Muscle of leg (tissue), 11 donors: ENCODE data around the gene OSBPL10. TPM values are rescaled to one million over a fixed set of nuclear protein-coding genes. Genes with fewer than 3 reads are reported as not detected.

Experiments used
- DNase-seq: peaks from one replicate; pipeline ENCODE4 v3.0.0; 2013
- H3K27ac ChIP-seq: one replicate; pipeline ENCODE4 v1.5.1; 2013; ENCODE audit warnings: mild to moderate bottlenecking, low read length, control low read depth
- H3K27me3 ChIP-seq: one replicate; pipeline ENCODE4 v1.6.1; 2013; ENCODE audit warnings: low read length; ENCODE audit not compliant: control insufficient read depth, insufficient read depth
- H3K36me3 ChIP-seq: one replicate; pipeline ENCODE4 v1.6.1; 2013; ENCODE audit warnings: low read length; ENCODE audit not compliant: control insufficient read depth, insufficient read depth
- H3K4me1 ChIP-seq: one replicate; pipeline ENCODE4 v1.6.1; 2013; ENCODE audit warnings: low read length; ENCODE audit not compliant: control insufficient read depth, insufficient read depth
- H3K4me3 ChIP-seq: one replicate; pipeline ENCODE4 v1.5.1; 2013; ENCODE audit warnings: low read length, control low read depth
- H3K9me3 ChIP-seq: replicated peaks from 2 replicates; pipeline ENCODE4 v1.6.1; 2013; ENCODE audit warnings: low read depth, low read length; ENCODE audit not compliant: control insufficient read depth
- WGBS: methylation state at CpG from one replicate; pipeline ENCODE4 v1.1.5; 2013; ENCODE audit warnings: missing lambda C conversion rate; ENCODE audit not compliant: insufficient coverage; 5-methylcytosine and 5-hydroxymethylcytosine counted together
- polyA plus RNA-seq, 8 donors: library from polyadenylated mRNA; unstranded; fragments of 120-200 nt; gene quantifications; one replicate each; pipeline versions ENCODE4 v1.2.1 to v1.2.3, GENCODE V29; 2013; ENCODE audit warnings: inconsistent platforms in 1 of 8, low replicate concordance in 1 of 8; ENCODE audit not compliant: insufficient read length in 8 of 8, insufficient read depth in 1 of 8
- total RNA-seq: library from RNA; stranded (reverse); fragments of 120-200 nt; gene quantifications from one replicate; pipeline ENCODE4 v1.2.4, GENCODE V29; 2013

Gene OSBPL10
- total and polyA plus RNA-seq, 9 donors = 7.6 to 19.3 (median 13.7) TPM

DNA sequence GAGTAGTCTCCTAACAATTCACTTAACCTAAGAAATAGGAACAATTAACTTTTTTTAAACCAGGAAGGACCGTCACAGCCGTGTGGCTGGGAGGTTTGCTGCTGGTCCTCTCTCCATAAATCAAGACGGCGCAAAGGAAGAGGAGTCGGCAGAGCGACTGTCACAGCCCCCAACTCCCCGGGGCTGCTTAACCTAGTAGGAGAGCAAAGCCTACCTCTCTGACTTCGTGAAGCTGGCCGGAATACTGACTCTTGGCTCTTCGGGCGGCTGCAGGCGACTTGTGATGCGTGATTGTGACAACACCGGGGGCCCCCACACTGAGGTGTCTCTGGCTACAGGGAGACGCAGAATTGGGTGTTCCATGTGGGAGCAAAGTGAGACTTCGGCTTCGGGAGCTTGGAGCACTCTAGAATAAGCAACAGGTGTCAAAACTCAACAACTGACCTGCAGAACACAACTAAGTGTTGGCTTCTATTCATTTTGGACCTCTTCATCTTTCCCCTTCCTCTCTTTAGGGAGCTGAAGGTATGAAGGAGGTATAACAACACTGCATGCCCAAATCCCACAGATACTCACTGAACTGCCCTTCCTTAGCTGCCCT, 151.1 kb downstream of the OSBPL10 start:
- WGBS = 69% methylated on average over 13 of the region's 17 CpGs

DNA sequence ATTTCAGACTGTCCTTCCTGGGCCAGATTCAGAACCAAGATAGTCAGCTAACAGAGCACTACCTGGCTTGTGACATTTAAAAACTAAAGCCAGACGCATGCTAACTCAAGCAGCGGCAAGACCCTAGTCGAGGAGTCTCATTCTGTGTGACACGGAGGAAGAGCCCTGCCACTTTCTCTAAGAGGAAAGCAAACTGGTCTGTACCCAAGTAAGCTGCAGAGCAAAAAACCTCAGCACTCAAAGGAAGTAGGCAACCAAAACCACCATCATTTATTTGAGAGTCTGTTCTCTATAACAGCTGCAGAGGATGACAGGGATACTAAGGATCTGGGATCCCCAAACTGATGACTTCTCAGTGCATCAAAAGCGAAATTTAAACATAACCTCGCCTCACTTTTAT, 152.1 kb downstream of the OSBPL10 start:
- no peak overlapping the region for H3K27ac ChIP-seq
- 84% methylated on average over 4 of the region's 6 CpGs for WGBS
- no peak overlapping the region for H3K4me3 ChIP-seq
- H3K36me3 ChIP-seq = peaks cover under 1% of the 10 kb centered on the region
- H3K4me1 ChIP-seq = no peaks in the 10 kb centered on the region
- no peaks in the 10 kb centered on the region for H3K27me3 ChIP-seq
- H3K9me3 ChIP-seq = no peaks in the 10 kb centered on the region
- DNase-seq = no peak

More for the DNA sequence above, 151.1 kb downstream of the OSBPL10 start:
- Histone ChIP-seq H3K27ac (no peak overlapping the region), H3K4me3 (no peak overlapping the region), H3K9me3 (no peaks in the 10 kb centered on the region), H3K36me3 (no peaks in the 10 kb centered on the region), H3K27me3 (no peaks in the 10 kb centered on the region), H3K4me1 (no peaks in the 10 kb centered on the region)
- DNase-seq = no peak

GRCh38 chr3:31828007-31828406, 153.1 kb downstream of the OSBPL10 start:
- DNase-seq = no peak
- Histone ChIP-seq H3K36me3 (peaks cover 2% of the 10 kb centered on the region), H3K9me3 (no peaks in the 10 kb centered on the region), H3K4me3 (no peak overlapping the region), H3K27ac (no peak overlapping the region), H3K27me3 (no peaks in the 10 kb centered on the region), H3K4me1 (no peaks in the 10 kb centered on the region)
- no CpG with 5 or more reads among the region's 1 CpG for WGBS

DNA sequence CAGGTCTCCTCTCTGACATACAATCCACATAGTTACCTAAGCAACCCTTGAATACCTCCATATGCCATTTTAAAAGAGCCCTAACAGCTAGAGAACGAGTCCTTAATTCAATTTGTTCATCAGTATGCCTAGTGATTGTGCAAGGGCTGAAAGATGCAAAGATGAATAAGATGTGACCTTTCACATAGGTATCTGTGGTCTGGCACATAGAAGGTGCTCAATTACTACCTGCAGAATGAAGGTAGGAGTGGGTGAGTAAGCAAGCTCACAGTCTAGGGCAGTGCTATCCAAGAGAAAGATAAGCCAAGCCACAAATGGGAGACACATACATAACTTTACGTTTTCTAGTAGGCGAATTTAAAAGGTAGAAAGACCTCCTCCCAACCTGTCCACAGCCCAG, 157.9 kb downstream of the OSBPL10 start:
- Histone ChIP-seq H3K9me3 (no peaks in the 10 kb centered on the region), H3K27ac (no peak overlapping the region), H3K4me1 (no peaks in the 10 kb centered on the region), H3K4me3 (no peak overlapping the region), H3K36me3 (peaks cover 2% of the 10 kb centered on the region), H3K27me3 (no peaks in the 10 kb centered on the region)
- no CpG with 5 or more reads among the region's 3 CpGs for WGBS
- no peak for DNase-seq

DNA sequence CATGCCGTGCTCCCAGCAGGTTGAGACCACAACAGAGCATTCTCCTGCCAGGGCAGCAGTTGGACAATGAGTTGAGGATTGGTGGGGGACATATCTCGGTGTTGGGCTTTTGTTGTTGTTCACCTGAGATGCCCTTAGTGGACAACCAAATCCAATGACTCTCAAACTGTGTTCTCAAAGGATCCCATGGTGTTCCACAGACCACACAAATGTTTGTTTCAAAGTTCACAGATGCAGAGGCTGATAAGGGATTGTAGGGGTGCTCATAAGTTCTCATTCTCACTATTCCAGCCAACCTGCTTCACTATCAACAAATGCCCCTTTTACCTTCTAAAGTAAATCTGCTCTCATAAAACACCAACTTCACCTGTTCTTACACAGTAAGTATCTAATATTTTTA, 159.9 kb downstream of the OSBPL10 start:
- no peak for DNase-seq
- no peak overlapping the region for H3K27ac ChIP-seq
- no peaks in the 10 kb centered on the region for H3K4me1 ChIP-seq
- H3K27me3 ChIP-seq = no peaks in the 10 kb centered on the region
- no peak overlapping the region for H3K4me3 ChIP-seq
- peaks cover 2% of the 10 kb centered on the region for H3K36me3 ChIP-seq
- no peaks in the 10 kb centered on the region for H3K9me3 ChIP-seq
- WGBS = no CpG with 5 or more reads among the region's 2 CpGs

DNA sequence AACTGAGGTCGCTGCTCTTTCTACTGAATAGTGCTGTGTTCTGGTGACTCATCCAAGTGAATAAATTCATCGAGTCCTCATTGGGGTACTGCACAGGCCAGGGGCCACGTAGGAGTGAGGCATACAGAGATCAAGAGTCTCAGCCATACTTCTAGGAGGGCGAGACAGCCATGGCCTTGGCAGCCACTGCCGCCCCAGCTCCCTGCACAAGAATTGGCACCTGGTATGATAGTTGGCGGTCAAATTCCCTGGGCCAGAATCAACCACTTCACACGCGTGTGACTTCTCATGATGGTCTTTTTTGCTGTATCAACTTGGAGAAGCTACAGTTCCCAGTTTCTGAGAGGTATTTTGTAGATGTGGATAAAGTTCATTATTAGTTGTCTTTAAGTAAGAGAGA, 161.6 kb downstream of the OSBPL10 start:
- H3K36me3 ChIP-seq = peaks cover 2% of the 10 kb centered on the region
- DNase-seq = no peak
- 91% methylated on average over 6 of the region's 8 CpGs for WGBS

DNA sequence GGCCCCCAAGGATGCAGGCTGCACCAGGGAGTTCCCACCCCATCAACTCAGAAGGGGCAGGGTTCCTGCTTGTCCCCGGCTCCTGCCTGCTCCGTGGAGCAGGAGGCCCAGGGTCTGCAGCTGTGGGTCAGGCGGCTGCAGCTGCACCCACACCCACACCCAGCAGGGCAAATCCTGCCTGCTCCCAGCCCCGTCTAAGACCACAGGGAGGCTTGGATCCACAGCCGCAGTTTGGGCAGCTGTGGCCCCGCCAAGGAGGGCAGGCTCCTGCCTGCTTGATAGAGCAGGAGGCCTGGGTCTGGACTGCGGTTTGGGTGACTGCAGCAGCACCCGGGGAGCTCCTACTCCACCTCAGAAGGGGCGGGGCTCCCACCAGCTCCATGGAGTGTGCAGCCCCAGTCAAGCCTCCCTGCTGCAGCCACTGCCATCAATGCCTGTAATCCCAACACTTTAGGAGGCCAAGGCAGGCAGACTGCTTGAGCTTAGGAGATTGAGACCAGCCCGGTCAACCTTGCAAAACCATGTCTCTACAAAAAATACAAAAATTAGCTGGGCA, 163.6 kb downstream of the OSBPL10 start:
- Histone ChIP-seq H3K36me3 (no peaks in the 10 kb centered on the region), H3K27ac (no peak overlapping the region), H3K27me3 (no peaks in the 10 kb centered on the region), H3K4me1 (no peaks in the 10 kb centered on the region), H3K9me3 (no peaks in the 10 kb centered on the region), H3K4me3 (no peak overlapping the region)
- 76% methylated on average over 8 of the region's 10 CpGs for WGBS
- no peak for DNase-seq

More for the DNA sequence above, 161.6 kb downstream of the OSBPL10 start:
- Histone ChIP-seq H3K4me3 (no peak overlapping the region), H3K27ac (no peak overlapping the region), H3K4me1 (no peaks in the 10 kb centered on the region), H3K9me3 (no peaks in the 10 kb centered on the region), H3K27me3 (no peaks in the 10 kb centered on the region)

DNA sequence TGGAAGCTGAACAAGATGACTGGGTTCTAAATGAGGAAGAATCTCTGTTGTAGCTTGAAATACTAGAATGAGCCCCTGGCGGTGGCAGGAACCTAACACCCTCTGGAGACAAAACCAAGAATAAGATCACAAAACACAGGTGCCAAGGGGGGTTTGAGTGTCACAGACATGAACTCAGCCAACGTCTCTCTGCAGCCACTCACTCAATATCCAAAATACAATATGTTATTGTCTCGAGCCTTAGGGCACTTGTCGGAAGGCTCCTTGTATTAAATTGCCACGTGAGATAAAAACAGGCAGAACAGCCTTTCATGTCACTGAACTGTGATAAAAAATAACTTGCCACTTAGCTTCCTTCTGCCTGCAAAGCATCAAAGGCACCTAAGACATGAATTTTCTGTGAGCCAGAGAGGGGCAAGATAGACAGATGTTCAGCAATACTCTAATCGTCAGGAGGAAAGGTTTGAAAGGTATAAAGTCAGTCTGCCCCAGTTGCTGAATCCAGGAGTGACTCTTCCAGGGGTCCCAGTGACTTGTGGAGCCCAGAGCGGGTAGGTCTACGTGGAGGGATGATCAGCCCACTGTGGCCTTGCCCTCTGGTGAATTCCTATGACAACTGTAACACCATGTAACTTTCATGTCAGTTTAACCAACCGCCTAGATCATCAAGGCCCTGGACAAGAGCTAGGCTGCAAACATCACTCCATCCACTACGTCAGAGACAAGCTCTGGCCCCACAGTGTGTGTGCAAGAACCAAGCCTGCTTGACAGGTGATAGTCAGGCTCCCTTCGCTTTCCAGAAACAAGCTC, 165.2 kb downstream of the OSBPL10 start:
- no peak overlapping the region for H3K4me3 ChIP-seq
- WGBS = 59% methylated on average over 4 of the region's 11 CpGs
- no peaks in the 10 kb centered on the region for H3K27me3 ChIP-seq
- no peaks in the 10 kb centered on the region for H3K36me3 ChIP-seq
- no peak overlapping the region for H3K27ac ChIP-seq
- no peak for DNase-seq
- H3K4me1 ChIP-seq = no peaks in the 10 kb centered on the region
- H3K9me3 ChIP-seq = no peaks in the 10 kb centered on the region

GRCh38 chr3:31815006-31815405, 166.1 kb downstream of the OSBPL10 start:
- Histone ChIP-seq H3K9me3 (peaks cover 4% of the 10 kb centered on the region), H3K27ac (no peak overlapping the region), H3K4me3 (no peak overlapping the region), H3K36me3 (no peaks in the 10 kb centered on the region), H3K27me3 (no peaks in the 10 kb centered on the region), H3K4me1 (no peaks in the 10 kb centered on the region)
- 95% methylated on average over 2 of the region's 6 CpGs for WGBS
- no peak for DNase-seq

DNA sequence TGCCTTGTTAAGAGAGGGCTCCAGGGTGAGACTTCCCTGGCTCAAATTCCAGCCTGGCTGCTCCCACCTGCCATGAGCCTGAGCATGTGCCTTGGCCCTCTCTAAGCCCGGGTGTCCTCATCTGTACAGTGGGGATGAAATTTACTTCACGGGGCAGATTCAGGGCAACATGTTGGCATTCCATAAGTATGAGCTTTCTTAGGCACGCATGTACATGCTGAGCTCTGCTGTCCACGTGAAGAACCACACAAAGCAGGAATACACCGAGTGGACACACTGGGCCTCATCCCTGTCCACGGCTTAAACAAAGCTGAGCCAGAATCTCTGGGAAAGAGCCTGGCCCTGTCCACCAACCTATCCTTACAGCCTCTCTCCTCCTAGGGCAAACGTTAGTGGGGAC, 167.4 kb downstream of the OSBPL10 start:
- no peak for DNase-seq
- Histone ChIP-seq H3K4me3 (no peak overlapping the region), H3K36me3 (no peaks in the 10 kb centered on the region), H3K9me3 (peaks cover 4% of the 10 kb centered on the region), H3K4me1 (no peaks in the 10 kb centered on the region), H3K27me3 (no peaks in the 10 kb centered on the region), H3K27ac (no peak overlapping the region)
- 100% methylated on average over 6 of the region's 7 CpGs for WGBS
